Activated CD4-positive, alpha-beta memory T cell treated with anti-CD3 and anti-CD28 coated beads, Interleukin-2, amount 10 ng/mL, durations not matched to agents 7 days and 5 days (primary cell): ENCODE results near the gene ENOX1. TPM values are rescaled to one million over a fixed set of nuclear protein-coding genes. Genes with fewer than 3 reads are reported as not detected.

Experiments used
- CTCF ChIA-PET: fragments of 350-600 bp; sonication (Branson Sonifier 250); formaldehyde crosslinking; loops from one replicate; lab custom pipeline; 2021; ENCODE audit warnings: antibody characterized with exemption, inconsistent platforms; lab: Charles Lee
- POLR2A ChIA-PET: fragments of 350-600 bp; sonication (Branson Sonifier 250); formaldehyde crosslinking; loops from one replicate; lab custom pipeline; 2021; ENCODE audit warnings: antibody characterized with exemption; lab: Charles Lee
- DNase-seq: peaks from one replicate; pipeline ENCODE4 v3.0.0-alpha.2; 2020
- H3K27ac Mint-ChIP-seq: one replicate; pipeline ENCODE4 v1.8.0; 2021; ENCODE audit warnings: mild to moderate bottlenecking, mixed read lengths
- H3K27me3 Mint-ChIP-seq: one replicate; pipeline ENCODE4 v1.8.0; 2021; ENCODE audit warnings: mixed read lengths
- H3K36me3 Mint-ChIP-seq: one replicate; pipeline ENCODE4 v1.8.0; 2021; ENCODE audit warnings: low read depth, mixed read lengths
- H3K4me1 Mint-ChIP-seq: one replicate; pipeline ENCODE4 v1.8.0; 2021; ENCODE audit warnings: mixed read lengths
- H3K4me3 Mint-ChIP-seq: one replicate; pipeline ENCODE4 v1.8.0; 2021; ENCODE audit warnings: mild to moderate bottlenecking, mixed read lengths
- H3K9me3 Mint-ChIP-seq: one replicate; pipeline ENCODE4 v1.8.0; 2021; ENCODE audit warnings: mixed read lengths
- total RNA-seq, 2 experiments: library from RNA; stranded (reverse); gene quantifications; one replicate each; pipeline ENCODE4 v1.2.3, GENCODE V29; 2021

Gene ENOX1
- total RNA-seq, 2 experiments from 2014 or later, result 0.25 to 0.38 TPM

DNA sequence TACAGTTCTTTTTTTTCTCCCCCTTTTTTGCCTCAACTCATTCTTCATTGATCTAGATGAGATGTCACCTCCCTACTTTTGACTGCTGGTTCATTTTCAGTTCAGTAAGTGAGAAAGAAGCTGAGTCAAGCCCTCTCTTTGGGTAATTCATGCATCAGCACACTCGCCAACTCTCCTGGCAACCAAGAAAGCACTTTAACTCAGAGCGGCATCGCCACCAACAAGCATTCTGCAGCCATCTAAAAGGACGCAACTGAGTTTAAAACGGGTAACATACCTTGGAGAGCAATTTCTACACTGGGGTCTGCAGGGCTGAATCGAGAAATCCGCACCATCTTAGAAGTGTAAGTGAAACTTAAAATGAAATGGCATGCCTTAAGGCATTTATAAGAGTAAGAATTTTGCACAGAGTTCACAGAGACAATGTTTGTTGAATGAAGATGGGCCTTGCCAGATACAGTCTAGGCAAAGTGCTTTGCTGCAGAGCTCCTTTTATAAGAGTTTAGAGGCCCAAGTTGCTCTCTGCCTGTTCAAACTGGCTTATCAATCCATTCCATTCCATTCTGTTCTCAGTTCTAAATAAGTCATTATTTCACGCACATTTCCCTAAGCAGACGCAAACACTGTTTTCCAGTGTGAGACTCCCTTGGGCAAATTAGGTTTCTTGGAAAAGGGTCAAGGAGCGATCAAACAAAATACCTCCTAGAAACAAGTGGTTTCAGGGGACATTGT is 338.0 kb downstream of the ENOX1 start:
- H3K27ac Mint-ChIP-seq, result no peak overlapping the region
- DNase-seq, result no peak
- ChIA-PET POLR2A (no interaction called here), CTCF (no interaction called here)
- H3K27me3 Mint-ChIP-seq, result peaks cover 8% of the 10 kb centered on the region
- no peaks in the 10 kb centered on the region for H3K36me3 Mint-ChIP-seq
- no peak overlapping the region for H3K4me3 Mint-ChIP-seq
- H3K4me1 Mint-ChIP-seq, result no peaks in the 10 kb centered on the region
- no peaks in the 10 kb centered on the region for H3K9me3 Mint-ChIP-seq

DNA sequence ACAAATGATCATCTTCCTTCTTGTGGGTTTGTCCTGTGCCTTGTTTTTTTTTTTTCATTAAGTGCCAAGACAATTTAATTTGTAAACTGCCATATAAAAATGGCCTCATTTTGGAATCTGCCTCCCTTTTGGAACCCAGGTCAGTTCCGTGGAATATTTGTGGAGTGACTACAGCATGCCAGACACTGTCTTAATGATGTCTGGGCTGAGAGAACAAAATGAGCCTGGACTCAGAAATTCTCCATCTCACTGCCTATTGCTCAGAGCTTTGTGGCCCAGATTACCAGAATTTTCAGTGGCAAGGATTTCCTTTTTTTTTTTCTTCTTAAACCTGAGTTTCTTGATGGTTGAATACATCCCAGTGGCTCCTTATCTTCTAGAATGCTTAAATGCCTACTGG is 340.6 kb downstream of the ENOX1 start:
- no peak overlapping the region for H3K27ac Mint-ChIP-seq
- ChIA-PET CTCF (no interaction called here), POLR2A (no interaction called here)
- H3K4me1 Mint-ChIP-seq, result no peaks in the 10 kb centered on the region
- no peak for DNase-seq
- H3K4me3 Mint-ChIP-seq, result no peak overlapping the region
- no peaks in the 10 kb centered on the region for H3K36me3 Mint-ChIP-seq
- H3K9me3 Mint-ChIP-seq, result no peaks in the 10 kb centered on the region
- peaks cover 9% of the 10 kb centered on the region for H3K27me3 Mint-ChIP-seq

DNA sequence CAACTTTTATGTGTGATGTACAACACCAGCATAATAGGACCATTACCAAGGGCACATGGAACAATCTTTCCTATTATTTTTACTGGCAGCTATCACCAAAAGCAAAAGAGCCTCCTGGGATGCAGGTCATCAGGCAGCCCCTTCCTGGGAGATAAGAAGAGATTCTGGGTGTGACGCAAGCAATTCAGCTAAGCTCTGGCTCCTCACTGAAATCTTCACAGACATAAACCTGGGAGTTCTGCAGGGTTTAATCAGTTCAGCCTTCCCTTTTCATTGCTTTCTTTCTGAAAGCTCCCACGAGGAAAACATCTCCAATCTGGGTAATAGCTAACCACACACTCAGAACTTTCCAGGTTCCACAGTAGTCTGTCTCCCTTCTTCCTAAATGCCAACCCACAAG is 341.1 kb downstream of the ENOX1 start:
- Mint-ChIP-seq H3K4me1 (no peaks in the 10 kb centered on the region), H3K36me3 (no peaks in the 10 kb centered on the region), H3K9me3 (no peaks in the 10 kb centered on the region), H3K4me3 (no peak overlapping the region), H3K27me3 (peaks cover 9% of the 10 kb centered on the region), H3K27ac (no peak overlapping the region)
- DNase-seq, result no peak
- CTCF ChIA-PET, result no interaction called here
- POLR2A ChIA-PET, result no interaction called here

DNA sequence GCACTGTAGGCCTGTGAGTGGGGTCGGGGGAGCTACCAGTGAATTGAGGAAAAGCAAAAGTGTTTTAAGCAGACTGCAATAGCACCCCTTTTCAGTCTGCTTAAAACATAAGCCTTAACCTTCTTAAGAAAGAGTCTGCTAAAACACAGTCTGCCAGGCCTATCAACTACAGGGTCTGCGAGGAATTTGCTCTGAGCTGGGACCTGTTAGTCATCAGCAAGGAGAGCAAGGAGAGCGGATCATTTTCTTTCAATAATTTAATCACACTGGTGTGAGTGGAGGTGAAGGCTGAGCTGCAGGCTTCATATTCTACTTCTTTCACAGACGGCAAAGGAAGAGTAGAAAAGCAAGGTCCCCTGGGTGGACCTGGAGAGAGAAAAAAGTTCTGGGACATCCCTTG is 342.7 kb downstream of the ENOX1 start:
- CTCF ChIA-PET, result no interaction called here
- POLR2A ChIA-PET, result no interaction called here

DNA sequence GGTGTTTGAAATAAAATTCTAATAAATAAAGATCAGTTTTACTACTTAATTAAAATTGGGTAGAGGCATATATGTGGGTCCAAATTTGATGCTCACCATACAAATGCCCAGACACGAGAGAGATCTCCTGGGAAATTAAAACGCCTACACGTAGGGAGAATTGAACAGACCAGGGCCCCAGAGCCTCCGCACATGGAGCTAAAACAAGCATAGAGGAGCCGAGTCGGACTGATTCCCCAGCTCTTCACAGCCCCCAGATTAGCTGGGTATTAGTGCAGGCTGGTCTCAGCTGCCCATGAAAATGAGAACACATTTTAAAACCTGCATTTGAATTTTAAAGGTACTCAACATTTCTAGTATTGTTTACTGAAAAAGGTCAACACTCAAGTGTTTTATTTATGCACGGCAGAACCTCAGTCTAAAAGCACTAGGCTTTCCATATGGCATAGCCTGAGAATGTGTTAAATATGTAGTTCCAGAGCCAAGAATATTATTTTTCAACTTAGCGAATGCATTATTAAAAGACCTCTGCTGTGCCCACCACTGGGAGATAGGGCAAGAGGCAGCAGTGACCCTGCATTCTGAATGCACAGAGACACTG is 344.8 kb downstream of the ENOX1 start:
- H3K4me1 Mint-ChIP-seq, result no peaks in the 10 kb centered on the region
- no peaks in the 10 kb centered on the region for H3K36me3 Mint-ChIP-seq
- H3K27ac Mint-ChIP-seq, result no peak overlapping the region
- CTCF ChIA-PET, result no interaction called here
- no peaks in the 10 kb centered on the region for H3K9me3 Mint-ChIP-seq
- DNase-seq, result no peak
- H3K4me3 Mint-ChIP-seq, result no peak overlapping the region
- peaks cover 11% of the 10 kb centered on the region for H3K27me3 Mint-ChIP-seq
- POLR2A ChIA-PET, result no interaction called here

More for the DNA sequence above, 342.7 kb downstream of the ENOX1 start:
- Mint-ChIP-seq H3K36me3 (no peaks in the 10 kb centered on the region), H3K9me3 (no peaks in the 10 kb centered on the region), H3K4me3 (no peak overlapping the region), H3K4me1 (no peaks in the 10 kb centered on the region), H3K27me3 (peaks cover 9% of the 10 kb centered on the region), H3K27ac (no peak overlapping the region)
- no peak for DNase-seq

DNA sequence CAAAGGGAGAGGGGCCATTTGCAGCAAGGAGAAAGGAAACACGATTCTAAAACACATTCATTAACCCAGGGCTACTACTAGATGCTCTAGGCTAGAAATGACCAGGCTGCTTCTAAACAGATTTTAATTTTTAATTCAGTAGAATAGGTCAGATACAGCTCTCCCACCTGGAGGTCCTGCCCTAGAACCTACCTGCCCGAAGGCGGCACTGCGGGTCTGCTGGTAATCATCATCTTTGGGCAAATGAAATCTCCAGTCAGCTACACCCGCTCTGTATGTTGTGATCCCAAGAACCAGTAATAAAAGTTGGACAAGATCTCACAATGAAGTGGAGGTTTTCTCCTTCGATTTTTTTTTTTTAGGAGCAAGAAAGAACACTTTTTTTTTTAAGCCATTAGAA is 345.3 kb downstream of the ENOX1 start:
- Mint-ChIP-seq H3K4me1 (no peaks in the 10 kb centered on the region), H3K4me3 (no peak overlapping the region), H3K36me3 (no peaks in the 10 kb centered on the region), H3K27me3 (peaks cover 10% of the 10 kb centered on the region), H3K9me3 (no peaks in the 10 kb centered on the region), H3K27ac (no peak overlapping the region)
- ChIA-PET CTCF (no interaction called here), POLR2A (no interaction called here)
- DNase-seq, result no peak

DNA sequence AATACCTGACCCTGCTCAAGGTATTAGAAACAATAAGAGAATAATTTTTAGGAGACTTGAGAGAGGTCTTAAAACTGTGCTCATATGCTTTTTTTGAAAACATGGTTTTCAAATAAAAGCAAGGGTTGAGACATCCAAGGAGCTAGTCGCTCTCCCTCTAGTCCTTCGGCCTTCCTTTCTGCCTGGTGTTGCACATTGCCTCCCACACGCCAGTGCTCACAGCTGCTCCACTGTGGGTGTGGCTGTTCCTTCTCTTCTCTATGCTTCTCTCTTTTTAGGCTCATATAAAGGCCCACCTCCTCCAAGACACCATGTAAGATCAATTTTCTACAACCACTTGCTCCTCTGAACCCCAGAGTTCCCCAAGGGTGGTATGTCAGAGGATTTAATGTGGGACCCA is 352.6 kb downstream of the ENOX1 start:
- no peak for DNase-seq
- POLR2A ChIA-PET, result no interaction called here
- H3K27me3 Mint-ChIP-seq, result peaks cover 12% of the 10 kb centered on the region
- no peaks in the 10 kb centered on the region for H3K4me1 Mint-ChIP-seq
- no peak overlapping the region for H3K27ac Mint-ChIP-seq
- CTCF ChIA-PET, result no interaction called here
- H3K9me3 Mint-ChIP-seq, result no peaks in the 10 kb centered on the region
- H3K4me3 Mint-ChIP-seq, result no peak overlapping the region
- H3K36me3 Mint-ChIP-seq, result no peaks in the 10 kb centered on the region

DNA sequence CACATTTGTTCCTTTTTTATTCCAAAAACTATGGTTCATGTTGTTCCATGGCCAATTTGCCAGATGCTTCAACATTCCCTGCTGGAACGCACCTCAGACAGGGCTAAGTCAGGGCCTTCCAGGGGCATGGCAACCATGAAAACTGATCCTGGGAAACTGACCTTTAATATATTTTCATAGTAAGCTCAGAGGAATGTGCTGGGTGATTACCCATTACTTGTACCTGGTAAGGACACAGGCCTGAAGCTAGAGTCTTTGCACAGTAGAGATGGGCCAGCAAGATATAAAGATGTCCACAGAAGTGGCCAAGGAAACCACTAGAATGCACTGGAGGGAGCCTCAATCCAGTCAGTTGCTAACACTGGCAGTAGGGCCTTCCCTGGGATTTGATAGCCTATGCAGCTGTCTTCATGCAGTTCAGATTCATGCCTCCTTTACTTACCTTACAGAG is 353.1 kb downstream of the ENOX1 start:
- H3K27me3 Mint-ChIP-seq, result peaks cover 12% of the 10 kb centered on the region
- no peak overlapping the region for H3K27ac Mint-ChIP-seq
- H3K4me1 Mint-ChIP-seq, result no peaks in the 10 kb centered on the region
- CTCF ChIA-PET, result no interaction called here
- POLR2A ChIA-PET, result no interaction called here
- H3K36me3 Mint-ChIP-seq, result no peaks in the 10 kb centered on the region
- no peak overlapping the region for H3K4me3 Mint-ChIP-seq
- DNase-seq, result no peak
- H3K9me3 Mint-ChIP-seq, result no peaks in the 10 kb centered on the region

DNA sequence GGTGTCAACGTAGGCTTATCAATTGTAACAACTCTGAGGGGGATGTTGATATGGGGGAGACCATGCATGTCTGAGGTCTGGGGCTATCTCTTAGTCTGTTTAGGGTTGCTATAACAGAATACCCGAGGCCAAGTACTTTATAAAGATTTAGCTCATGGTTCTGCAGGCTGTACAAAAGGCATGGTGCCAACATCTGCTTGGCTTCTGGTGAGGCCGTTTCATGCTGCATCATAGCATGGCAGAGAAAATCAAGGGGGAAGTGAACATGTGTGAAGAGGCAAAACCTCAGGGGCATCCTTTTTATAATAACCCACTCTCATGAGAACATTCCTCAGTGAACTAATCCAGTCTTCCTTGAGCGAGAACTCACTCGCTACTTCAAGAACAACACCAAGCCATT is 353.8 kb downstream of the ENOX1 start:
- no peak for DNase-seq
- POLR2A ChIA-PET, result no interaction called here
- H3K27ac Mint-ChIP-seq, result no peak overlapping the region
- CTCF ChIA-PET, result no interaction called here
- no peak overlapping the region for H3K4me3 Mint-ChIP-seq
- H3K27me3 Mint-ChIP-seq, result peaks cover 9% of the 10 kb centered on the region
- H3K36me3 Mint-ChIP-seq, result no peaks in the 10 kb centered on the region
- no peaks in the 10 kb centered on the region for H3K4me1 Mint-ChIP-seq
- no peaks in the 10 kb centered on the region for H3K9me3 Mint-ChIP-seq

DNA sequence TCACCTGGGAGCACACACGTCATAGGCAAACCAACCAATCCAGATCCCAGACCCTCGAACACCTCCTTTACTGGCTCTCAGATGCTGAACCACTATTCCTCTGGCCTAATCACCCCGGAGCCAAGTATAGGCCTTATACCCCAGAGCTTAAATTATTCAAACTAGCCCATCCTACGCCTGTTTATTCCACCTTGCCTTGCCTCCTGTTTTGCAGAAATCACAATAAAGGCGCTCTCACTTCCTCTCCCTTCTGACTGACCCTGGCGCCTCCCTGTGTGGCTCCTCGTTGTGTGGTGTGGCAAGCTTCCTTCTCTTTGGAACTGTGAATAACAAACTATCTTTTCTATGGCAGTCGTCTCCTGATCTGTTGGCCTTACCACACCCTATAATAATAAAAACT is 354.9 kb downstream of the ENOX1 start:
- Mint-ChIP-seq H3K4me1 (no peaks in the 10 kb centered on the region), H3K9me3 (no peaks in the 10 kb centered on the region), H3K36me3 (no peaks in the 10 kb centered on the region), H3K4me3 (no peak overlapping the region), H3K27ac (no peak overlapping the region), H3K27me3 (peaks cover 9% of the 10 kb centered on the region)
- POLR2A ChIA-PET, result no interaction called here
- CTCF ChIA-PET, result no interaction called here
- DNase-seq, result no peak

DNA sequence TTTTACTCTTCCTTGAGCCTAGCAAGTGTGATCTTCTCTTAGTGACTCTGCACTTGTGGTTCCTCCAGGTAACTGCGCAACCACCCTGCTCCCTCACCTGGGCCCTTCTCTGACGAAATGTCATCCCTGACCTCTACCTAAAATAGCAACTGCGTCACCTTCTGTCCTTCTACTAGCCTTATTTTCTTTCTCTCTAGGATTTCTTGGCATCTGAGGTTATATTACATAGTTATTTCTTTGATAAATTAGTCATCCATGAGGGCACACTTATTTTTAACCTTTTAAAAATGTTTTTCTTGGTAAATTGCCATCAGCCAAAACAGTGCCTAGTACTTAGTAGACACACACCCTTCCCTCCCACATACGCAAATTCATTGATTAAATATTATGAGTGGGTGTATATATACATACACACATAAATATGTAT is 355.5 kb downstream of the ENOX1 start:
- POLR2A ChIA-PET, result no interaction called here
- no peak for DNase-seq
- CTCF ChIA-PET, result no interaction called here
- Mint-ChIP-seq H3K27ac (no peak overlapping the region), H3K27me3 (peaks cover 9% of the 10 kb centered on the region), H3K36me3 (no peaks in the 10 kb centered on the region), H3K9me3 (no peaks in the 10 kb centered on the region), H3K4me1 (no peaks in the 10 kb centered on the region), H3K4me3 (no peak overlapping the region)

DNA sequence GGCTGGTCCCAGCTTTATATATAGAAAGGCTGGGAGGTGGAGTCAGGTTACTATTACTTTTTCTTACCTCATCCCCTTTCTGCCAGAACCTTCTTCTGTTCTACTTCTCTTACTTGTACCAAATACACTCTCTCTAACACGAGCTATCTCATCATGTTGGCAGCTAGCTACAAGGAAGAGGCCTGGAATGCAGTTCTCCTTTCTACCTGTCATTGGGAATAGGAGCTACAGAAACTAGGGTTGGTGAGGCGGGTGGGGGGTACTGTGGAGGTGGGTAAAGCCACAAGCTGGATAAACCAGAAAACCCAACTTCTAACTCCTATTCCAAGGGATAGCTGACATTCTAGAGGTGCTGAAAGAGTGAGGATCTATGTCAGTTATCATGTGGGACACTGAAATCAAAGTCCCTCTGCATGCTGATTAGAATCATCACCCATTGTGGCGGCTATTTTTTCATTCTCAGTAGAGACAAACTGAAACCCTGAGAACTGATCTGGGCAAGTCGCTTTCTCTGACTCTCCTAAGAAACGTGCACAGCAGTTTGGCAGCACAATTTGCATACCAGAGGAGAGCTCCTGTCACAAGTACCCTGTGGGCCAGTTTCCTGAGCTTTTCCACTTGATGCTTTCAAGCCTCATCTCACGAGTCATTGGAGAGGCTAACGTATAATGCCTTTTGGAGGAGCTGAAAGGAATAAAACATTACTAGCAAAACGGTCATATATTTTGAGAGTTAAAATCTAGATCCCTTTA is 358.1 kb downstream of the ENOX1 start:
- peaks cover 7% of the 10 kb centered on the region for H3K27me3 Mint-ChIP-seq
- no peaks in the 10 kb centered on the region for H3K4me1 Mint-ChIP-seq
- H3K9me3 Mint-ChIP-seq, result no peaks in the 10 kb centered on the region
- H3K36me3 Mint-ChIP-seq, result no peaks in the 10 kb centered on the region
- no peak for DNase-seq
- POLR2A ChIA-PET, result no interaction called here
- CTCF ChIA-PET, result no interaction called here
- no peak overlapping the region for H3K4me3 Mint-ChIP-seq
- no peak overlapping the region for H3K27ac Mint-ChIP-seq

DNA sequence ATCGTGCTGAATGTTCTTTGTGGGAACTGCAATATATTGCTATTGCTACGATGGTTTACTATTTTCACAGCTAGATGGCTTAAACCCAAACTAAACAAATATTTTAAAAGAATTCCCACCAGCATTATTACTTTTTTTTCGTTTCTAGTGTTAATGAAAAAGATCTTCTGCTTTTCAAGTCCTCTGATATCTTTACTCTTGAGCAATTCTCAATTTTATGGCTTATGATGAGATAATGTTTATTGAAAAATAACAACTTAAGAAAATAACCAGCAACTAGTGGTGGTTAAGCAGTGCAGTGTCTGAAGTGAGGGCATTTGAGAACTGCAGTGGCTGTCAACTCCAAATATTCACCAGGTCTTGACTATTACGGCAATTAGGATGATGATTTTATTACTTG is 360.4 kb downstream of the ENOX1 start:
- no peak overlapping the region for H3K4me3 Mint-ChIP-seq

More for the DNA sequence above, 360.4 kb downstream of the ENOX1 start:
- no peak overlapping the region for H3K27ac Mint-ChIP-seq
- no peaks in the 10 kb centered on the region for H3K9me3 Mint-ChIP-seq
- CTCF ChIA-PET, result no interaction called here
- H3K4me1 Mint-ChIP-seq, result no peaks in the 10 kb centered on the region
- no peak for DNase-seq
- H3K27me3 Mint-ChIP-seq, result peaks cover 7% of the 10 kb centered on the region
- POLR2A ChIA-PET, result no interaction called here
- H3K36me3 Mint-ChIP-seq, result no peaks in the 10 kb centered on the region
